Gastroesophageal sphincter (tissue), 3 donors: ENCODE measurements around the gene BLOC1S4.

Source experiments
- CTCF ChIP-seq, 4 experiments: fragments of 200-600 bp in 2 of 4; fragments of 450-650 bp in 2 of 4; sonication (generic) in 1 of 4; IDR thresholded peaks; one replicate each; pipeline ENCODE4 v1.5.1; 2017 to 2019; ENCODE audit warnings: antibody characterized with exemption in 4 of 4, mild to moderate bottlenecking in 2 of 4, moderate library complexity in 2 of 4
- POLR2A ChIP-seq, 2 donors: fragments of 450-650 bp; IDR thresholded peaks; one replicate each; pipeline ENCODE4 v1.6.1; 2017; ENCODE audit warnings: antibody characterized with exemption in 2 of 2, mild to moderate bottlenecking in 2 of 2, moderate library complexity in 1 of 2
- POLR2AphosphoS5 ChIP-seq: sonication (generic); formaldehyde crosslinking; IDR thresholded peaks from one replicate; pipeline ENCODE4 v1.6.1; 2017; ENCODE audit warnings: antibody characterized with exemption

GRCh38 chr4:6731318-6731675, 15.3 kb downstream of the BLOC1S4 start:
- TF ChIP-seq CTCF (IDR thresholded peaks at IDR 0.05) (no peak), POLR2AphosphoS5 (no peak), POLR2A (IDR thresholded peaks at IDR 0.05) (no peak)
